HCT116 (cell line): ENCODE results near the gene RMDN3. TPM values are rescaled to one million over a fixed set of nuclear protein-coding genes. Genes with fewer than 3 reads are reported as not detected.

Experiments
- ATAC-seq: fragments of 200-7000 bp; cut with Tn5 transposase; 2 replicates; pipeline ENCODE4 v1.9.1; 2020; ENCODE audit warnings: mild to moderate bottlenecking, moderate library complexity
- BruUV-seq: library from RNA; stranded (reverse); fragments of 400-500 nt; replicated peaks from 2 replicates; lab custom pipeline; 2021; lab: Mats Ljungman, UMichigan
- CTCF ChIA-PET: fragments of 300-600 bp; sonication (Branson Sonifier 250); formaldehyde crosslinking; loops from one replicate; lab custom pipeline; 2021; ENCODE audit warnings: antibody characterized with exemption; lab: Charles Lee
- POLR2A ChIA-PET: fragments of 300-600, 350-600 bp; sonication (Branson Sonifier 250); formaldehyde crosslinking; loops from one replicate; lab custom pipeline; 2021; ENCODE audit warnings: antibody characterized with exemption; lab: Charles Lee
- RAD21 ChIA-PET, 2 experiments: fragments of 300-600 bp; sonication (Branson Sonifier 250); formaldehyde crosslinking; loops; one replicate each; lab custom pipeline; 2023; ENCODE audit warnings: low total read pairs in 2 of 2; ENCODE audit not compliant: uncharacterized antibody in 2 of 2, unreplicated experiment in 2 of 2, low non-redundant PET in 1 of 2; lab: Charles Lee
- DNase-seq: peaks from one replicate; pipeline ENCODE4 v3.0.0-alpha.2; 2010; ENCODE audit warnings: low read depth, low spot score
- H2AFZ ChIP-seq: fragments of 200-600 bp; shearing (Covaris generic), sonication (generic); 2 replicates; pipeline ENCODE4 v1.6.1; 2017; ENCODE audit warnings: low read depth, mixed run types, mixed read lengths, antibody characterized with exemption, low read length; ENCODE audit not compliant: poor library complexity, severe bottlenecking
- H3K27ac ChIP-seq: 2 replicates; pipeline ENCODE4 v1.5.1; 2012; ENCODE audit warnings: low read depth, low read length
- H3K27me3 ChIP-seq: fragments of 200-600 bp; sonication (generic); 2 replicates; pipeline ENCODE4 v1.6.1; 2016; ENCODE audit warnings: mixed run types, low read length, mixed read lengths; ENCODE audit not compliant: insufficient read depth
- H3K36me3 ChIP-seq, 2 experiments: fragments of 200-500 bp in 1 of 2; fragments of 200-600 bp in 1 of 2; sonication (Bioruptor generic) in 1 of 2; sonication (generic) in 1 of 2; 2 replicates each; pipeline versions ENCODE4 v1.5.1 to v1.6.1; 2014 to 2016; ENCODE audit warnings: low read length in 2 of 2, inconsistent platforms in 1 of 2, mixed read lengths in 1 of 2, mixed run types in 1 of 2; ENCODE audit not compliant: insufficient read depth in 2 of 2, control insufficient read depth in 1 of 2
- H3K4me1 ChIP-seq, 2 experiments: fragments of 200-600 bp in 1 of 2; sonication (generic) in 1 of 2; 2 replicates each; pipeline versions ENCODE4 v1.5.1 to v1.6.1; 2012 to 2017; ENCODE audit warnings: low read length in 2 of 2, inconsistent platforms in 1 of 2, mild to moderate bottlenecking in 1 of 2, mixed read lengths in 1 of 2, mixed run types in 1 of 2, moderate library complexity in 1 of 2; ENCODE audit not compliant: insufficient read depth in 2 of 2, control insufficient read depth in 1 of 2
- H3K4me2 ChIP-seq: fragments of 200-600 bp; sonication (generic); 2 replicates; pipeline ENCODE4 v1.6.1; 2017; ENCODE audit warnings: mixed run types, low read length, mixed read lengths
- H3K4me3 ChIP-seq, 2 experiments: fragments of 200-600 bp in 1 of 2; sonication (generic) in 1 of 2; replicated peaks in 1 of 2; 2 replicates each; pipeline ENCODE4 v1.5.1; 2011 to 2016; ENCODE audit warnings: low read length in 2 of 2, control low read depth in 1 of 2, low read depth in 1 of 2, mild to moderate bottlenecking in 1 of 2, mixed read lengths in 1 of 2, mixed run types in 1 of 2
- H3K79me2 ChIP-seq: fragments of 200-600 bp; sonication (generic); 2 replicates; pipeline ENCODE4 v1.6.1; 2017; ENCODE audit warnings: mild to moderate bottlenecking, mixed run types, low read length, moderate library complexity, mixed read lengths; ENCODE audit not compliant: insufficient read depth
- H3K9ac ChIP-seq: fragments of 200-600 bp; sonication (generic); 2 replicates; pipeline ENCODE4 v1.6.1; 2016; ENCODE audit warnings: low read length, mixed read lengths
- H3K9me2 ChIP-seq: fragments of 200-600 bp; sonication (generic), shearing (Covaris generic); 2 replicates; pipeline ENCODE4 v1.6.1; 2017; ENCODE audit warnings: mixed run types, mild to moderate bottlenecking, moderate library complexity; ENCODE audit not compliant: insufficient read depth
- H3K9me3 ChIP-seq, 2 experiments: fragments of 200-500 bp in 1 of 2; fragments of 200-600 bp in 1 of 2; sonication (Bioruptor generic) in 1 of 2; sonication (generic) in 1 of 2; 2 replicates each; pipeline ENCODE4 v1.6.1; 2014 to 2017; ENCODE audit warnings: low read length in 2 of 2, mixed read lengths in 2 of 2, inconsistent platforms in 1 of 2, low read depth in 1 of 2, mild to moderate bottlenecking in 1 of 2, mixed run types in 1 of 2, moderate library complexity in 1 of 2; ENCODE audit not compliant: control insufficient read depth in 1 of 2, insufficient read depth in 1 of 2
- H4K20me1 ChIP-seq: fragments of 200-600 bp; sonication (generic), shearing (Covaris generic); 2 replicates; pipeline ENCODE4 v1.6.1; 2017; ENCODE audit warnings: mixed run types, mild to moderate bottlenecking, moderate library complexity; ENCODE audit not compliant: insufficient read depth
- CBX3 ChIP-seq: IDR thresholded peaks from 2 replicates; pipeline ENCODE4 v1.6.1; 2012; ENCODE audit warnings: low read depth
- CEBPB ChIP-seq: IDR thresholded peaks from 2 replicates; pipeline ENCODE4 v1.6.1; 2012; ENCODE audit warnings: low read depth
- ELF1 ChIP-seq: IDR thresholded peaks from 2 replicates; pipeline ENCODE4 v1.6.1; 2012; ENCODE audit warnings: low read depth, borderline replicate concordance
- EZH2 ChIP-seq: fragments of 200-600 bp; sonication (generic); IDR thresholded peaks from 2 replicates; pipeline ENCODE4 v1.6.1; 2017; ENCODE audit warnings: antibody characterized with exemption, mixed run types
- FOSL1 ChIP-seq: IDR thresholded peaks from 2 replicates; pipeline ENCODE4 v1.6.1; 2012; ENCODE audit warnings: low read depth
- POLR2AphosphoS5 ChIP-seq: IDR thresholded peaks from 2 replicates; pipeline ENCODE4 v1.6.1; 2011; ENCODE audit warnings: mild to moderate bottlenecking, low read depth, low read length, moderate library complexity
- SIN3A ChIP-seq: IDR thresholded peaks from 2 replicates; pipeline ENCODE4 v1.6.1; 2012; ENCODE audit warnings: low read depth
- SP1 ChIP-seq: IDR thresholded peaks from 2 replicates; pipeline ENCODE4 v1.6.1; 2012; ENCODE audit warnings: low read depth
- TCF7L2 ChIP-seq: IDR thresholded peaks from 2 replicates; pipeline ENCODE4 v1.7.0; 2011; ENCODE audit warnings: borderline replicate concordance, inconsistent platforms; ENCODE audit not compliant: insufficient read depth, insufficient read length; ENCODE audit errors: extremely low read depth
- YY1 ChIP-seq: IDR thresholded peaks from 2 replicates; pipeline ENCODE4 v1.6.1; 2011; ENCODE audit warnings: low read length, low read depth, moderate library complexity, mild to moderate bottlenecking; ENCODE audit not compliant: insufficient replicate concordance; ENCODE audit errors: extremely low read depth
- ZFX ChIP-seq: fragments of 450-650 bp; IDR thresholded peaks from 2 replicates; pipeline ENCODE4 v1.6.1; 2017
- ZNF274 ChIP-seq: fragments of 200-500 bp; sonication (Bioruptor generic); IDR thresholded peaks from 2 replicates; pipeline ENCODE4 v1.6.1; 2014; ENCODE audit warnings: mild to moderate bottlenecking, low read depth, low read length, inconsistent platforms
- intact Hi-C: fragments of 100-400 bp; cut with micrococcal nuclease; formaldehyde crosslinking; loops from 2 replicates; pipeline ENCODE4 v1.10.0; 2022
- total RNA-seq: library from RNA; stranded (reverse); gene quantifications from one replicate; pipeline ENCODE4 v1.2.1, GENCODE V29; 2021; ENCODE audit not compliant: unreplicated experiment
- TF ChIP-seq, protein P1 (sequence below): IDR thresholded peaks from 2 replicates; pipeline ENCODE4 v1.6.1; 2012
- TF ChIP-seq, protein P2 (sequence below): IDR thresholded peaks from 2 replicates; pipeline ENCODE4 v1.6.1; 2012; ENCODE audit warnings: low read depth

Gene RMDN3
- total RNA-seq, 1 experiment from 2014 or later = 21.5 TPM

DNA sequence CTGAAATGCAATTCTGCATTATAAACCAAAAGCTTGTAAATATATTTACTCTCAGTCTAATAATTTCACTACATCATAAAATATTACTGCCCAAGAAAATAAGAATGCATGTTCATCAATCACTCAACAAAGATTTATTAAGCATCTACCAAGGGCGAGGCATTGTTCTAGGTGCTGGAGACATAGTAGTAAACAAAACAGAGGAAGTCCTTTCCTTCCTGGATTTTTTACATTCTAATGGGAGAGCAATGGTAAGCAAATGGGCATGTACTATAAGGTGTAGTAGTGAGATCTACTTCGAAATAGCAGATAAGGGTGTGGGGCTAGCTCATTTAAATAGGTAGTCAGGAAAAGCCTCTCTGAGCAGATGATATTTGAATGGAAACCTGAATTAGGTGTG, 41.0 kb upstream of the RMDN3 start:
- ChIA-PET POLR2A (interaction anchor here (0.6 to 0.9 kb wide), 2 partner anchors 8 to 232 kb away, joined by 3 to 4 read pairs; no protein-coding TSS in a partner anchor), CTCF (interaction anchor here (1.4 kb wide), 1 partner anchor 63 kb away, joined by 4 read pairs; no protein-coding TSS in a partner anchor)
- Histone ChIP-seq H3K9ac (no peak overlapping the region), H3K27ac (no peak overlapping the region), H3K36me3 (no peaks in the 10 kb centered on the region)
- DNase-seq = no peak
- no peak for TF ChIP-seq ELF1
- TF ChIP-seq CBX3 = no peak
- TF ChIP-seq, protein P1, sequence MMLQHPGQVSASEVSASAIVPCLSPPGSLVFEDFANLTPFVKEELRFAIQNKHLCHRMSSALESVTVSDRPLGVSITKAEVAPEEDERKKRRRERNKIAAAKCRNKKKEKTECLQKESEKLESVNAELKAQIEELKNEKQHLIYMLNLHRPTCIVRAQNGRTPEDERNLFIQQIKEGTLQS = no peak
- no peak for TF ChIP-seq SIN3A
- no peak for TF ChIP-seq POLR2AphosphoS5
- TF ChIP-seq SP1 = no peak
- TF ChIP-seq, protein P2, sequence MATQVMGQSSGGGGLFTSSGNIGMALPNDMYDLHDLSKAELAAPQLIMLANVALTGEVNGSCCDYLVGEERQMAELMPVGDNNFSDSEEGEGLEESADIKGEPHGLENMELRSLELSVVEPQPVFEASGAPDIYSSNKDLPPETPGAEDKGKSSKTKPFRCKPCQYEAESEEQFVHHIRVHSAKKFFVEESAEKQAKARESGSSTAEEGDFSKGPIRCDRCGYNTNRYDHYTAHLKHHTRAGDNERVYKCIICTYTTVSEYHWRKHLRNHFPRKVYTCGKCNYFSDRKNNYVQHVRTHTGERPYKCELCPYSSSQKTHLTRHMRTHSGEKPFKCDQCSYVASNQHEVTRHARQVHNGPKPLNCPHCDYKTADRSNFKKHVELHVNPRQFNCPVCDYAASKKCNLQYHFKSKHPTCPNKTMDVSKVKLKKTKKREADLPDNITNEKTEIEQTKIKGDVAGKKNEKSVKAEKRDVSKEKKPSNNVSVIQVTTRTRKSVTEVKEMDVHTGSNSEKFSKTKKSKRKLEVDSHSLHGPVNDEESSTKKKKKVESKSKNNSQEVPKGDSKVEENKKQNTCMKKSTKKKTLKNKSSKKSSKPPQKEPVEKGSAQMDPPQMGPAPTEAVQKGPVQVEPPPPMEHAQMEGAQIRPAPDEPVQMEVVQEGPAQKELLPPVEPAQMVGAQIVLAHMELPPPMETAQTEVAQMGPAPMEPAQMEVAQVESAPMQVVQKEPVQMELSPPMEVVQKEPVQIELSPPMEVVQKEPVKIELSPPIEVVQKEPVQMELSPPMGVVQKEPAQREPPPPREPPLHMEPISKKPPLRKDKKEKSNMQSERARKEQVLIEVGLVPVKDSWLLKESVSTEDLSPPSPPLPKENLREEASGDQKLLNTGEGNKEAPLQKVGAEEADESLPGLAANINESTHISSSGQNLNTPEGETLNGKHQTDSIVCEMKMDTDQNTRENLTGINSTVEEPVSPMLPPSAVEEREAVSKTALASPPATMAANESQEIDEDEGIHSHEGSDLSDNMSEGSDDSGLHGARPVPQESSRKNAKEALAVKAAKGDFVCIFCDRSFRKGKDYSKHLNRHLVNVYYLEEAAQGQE = no peak
- TF ChIP-seq TCF7L2 = no peak
- no peak for TF ChIP-seq YY1
- no peak for TF ChIP-seq ZNF274
- no peak for TF ChIP-seq FOSL1
- no peak for TF ChIP-seq CEBPB
- no peak for TF ChIP-seq ZFX
- no peak for TF ChIP-seq EZH2
- TF ChIP-seq, all 23 proteins: peak for 0
- Histone ChIP-seq H3K27me3 (no peaks in the 10 kb centered on the region), H3K9me3 (no peaks in the 10 kb centered on the region), H3K79me2 (peaks cover 56% of the 10 kb centered on the region), H3K4me2 (no peak overlapping the region), H3K9me2 (no peaks in the 10 kb centered on the region), H3K4me1 (peaks cover 64 to 78% of the 10 kb centered on the region in 2 experiments), H4K20me1 (no peaks in the 10 kb centered on the region), H3K4me3 (no peak overlapping the region), H2AFZ (no peak overlapping the region)
- ATAC-seq = no peak
- intact Hi-C loops = no loop called here
- RAD21 ChIA-PET = no interaction called here
- no TSS peak for BruUV-seq
